Fibroblast of peridontal ligament (primary cell): ENCODE results near the gene DPH2.

Experiments
- DNase-seq: peaks from one replicate; pipeline ENCODE4 v3.0.0-alpha.2; 2010; ENCODE audit errors: extremely low read depth

Gene DPH2

GRCh38 chr1:43969746-43970466 is at the start of gene DPH2:
DPH2 (plus strand) TSS chr1:43970010; CDS start chr1:43970176, 166 bp downstream.
- peak; percentile 95 for DNase-seq

- no peak for DNase-seq
Measured at GRCh38 chr1:43921022-43921421, 48.8 kb upstream of the DPH2 start.

GRCh38 chr1:43924516-43924915 is 45.3 kb upstream of the DPH2 start:
- DNase-seq: no peak

GRCh38 chr1:43925846-43926245 is 44.0 kb upstream of the DPH2 start:
- DNase-seq: no peak

GRCh38 chr1:43930168-43930948 is 39.5 kb upstream of the DPH2 start:
- DNase-seq: no peak

- DNase-seq: no peak
Measured at GRCh38 chr1:43930949-43931275, 38.9 kb upstream of the DPH2 start.

GRCh38 chr1:43931711-43932660 is 37.8 kb upstream of the DPH2 start:
- DNase-seq: no peak

GRCh38 chr1:43932786-43933385 is 36.9 kb upstream of the DPH2 start:
- DNase-seq: peak; percentile 52

GRCh38 chr1:43933386-43934100 is 36.3 kb upstream of the DPH2 start, which contains the start of gene ARTN:
ARTN (plus strand) TSS chr1:43933801; CDS start chr1:43935657, 1,856 bp downstream.
- no peak for DNase-seq

- peak; percentile 61 for DNase-seq
Measured at GRCh38 chr1:43934101-43934985, 35.5 kb upstream of the DPH2 start.

- no peak for DNase-seq
Measured at GRCh38 chr1:43934986-43935324, 34.9 kb upstream of the DPH2 start.

- DNase-seq: no peak
Measured at GRCh38 chr1:43935711-43936427, 33.9 kb upstream of the DPH2 start.

GRCh38 chr1:43936431-43937151 is 33.2 kb upstream of the DPH2 start:
- DNase-seq: no peak

GRCh38 chr1:43937179-43937865 is 32.5 kb upstream of the DPH2 start:
- DNase-seq: no peak

GRCh38 chr1:43938383-43938782 is 31.4 kb upstream of the DPH2 start:
- DNase-seq: no peak

- DNase-seq: no peak
Measured at GRCh38 chr1:43938892-43939587, 30.8 kb upstream of the DPH2 start.

GRCh38 chr1:43942411-43942810 is 27.4 kb upstream of the DPH2 start:
- no peak for DNase-seq

GRCh38 chr1:43944860-43945259 is 24.9 kb upstream of the DPH2 start:
- DNase-seq: no peak
